Naive thymus-derived CD8-positive, alpha-beta T cell (primary cell): ENCODE results near the gene PLEKHF1. TPM values are rescaled to one million over a fixed set of nuclear protein-coding genes. Genes with fewer than 3 reads are reported as not detected.

Experiments
- ATAC-seq, 2 donors: fragments of 150-1000 bp; cut with Tn5 transposase in 1 of 2; sonication (Bioruptor Pico), chemical (Tn5 transposase) in 1 of 2; 1 replicate in 1 of 2; 2 replicates in 1 of 2; pipeline ENCODE4 v1.10.0; 2021; ENCODE audit warnings: mild to moderate bottlenecking in 2 of 2, moderate library complexity in 2 of 2
- POLR2A ChIA-PET: fragments of 350-600 bp; sonication (Branson Sonifier 250); formaldehyde crosslinking; loops from one replicate; lab custom pipeline; 2021; ENCODE audit warnings: antibody characterized with exemption; lab: Charles Lee
- DNase-seq, 10 donors: peaks; one replicate each; pipeline versions ENCODE4 v3.0.0 to v3.0.0-alpha.2; 2020 to 2022
- H3K27ac Mint-ChIP-seq, 10 donors: one replicate each; pipeline ENCODE4 v1.8.0; 2020 to 2022; ENCODE audit warnings: mild to moderate bottlenecking in 10 of 10, mixed read lengths in 10 of 10, moderate library complexity in 4 of 10, inconsistent platforms in 1 of 10
- H3K27me3 Mint-ChIP-seq, 5 donors: one replicate each; pipeline ENCODE4 v1.8.0; 2021 to 2022; ENCODE audit warnings: mixed read lengths in 5 of 5
- H3K36me3 Mint-ChIP-seq, 3 donors: one replicate each; pipeline ENCODE4 v1.8.0; 2020 to 2022; ENCODE audit warnings: mixed read lengths in 3 of 3, mild to moderate bottlenecking in 2 of 3, inconsistent platforms in 1 of 3
- H3K4me1 Mint-ChIP-seq, 4 donors: one replicate each; pipeline ENCODE4 v1.8.0; 2021 to 2022; ENCODE audit warnings: mixed read lengths in 4 of 4
- H3K4me3 Mint-ChIP-seq, 10 donors: one replicate each; pipeline ENCODE4 v1.8.0; 2020 to 2022; ENCODE audit warnings: mild to moderate bottlenecking in 10 of 10, mixed read lengths in 10 of 10, moderate library complexity in 6 of 10, inconsistent platforms in 1 of 10
- H3K9me3 Mint-ChIP-seq, 9 donors: one replicate each; pipeline ENCODE4 v1.8.0; 2020 to 2022; ENCODE audit warnings: mixed read lengths in 9 of 9, mild to moderate bottlenecking in 3 of 9, inconsistent platforms in 1 of 9, moderate library complexity in 1 of 9
- polyA plus RNA-seq, 3 donors: library from polyadenylated mRNA; unstranded; fragments of 300-500 nt; fragmentation: Illumina TruSeq; gene quantifications; one replicate each; pipeline ENCODE4 v1.2.3, GENCODE V29; 2021
- total RNA-seq, 8 experiments: library from RNA in 2 of 8; stranded (reverse) in 2 of 8; gene quantifications; one replicate each; pipeline ENCODE4 v1.2.3 and lab custom pipeline; 2021 to 2026

The PLEKHF1 gene
- total and polyA plus RNA-seq, 5 experiments from 2014 or later: 3.8 to 19.8 (median 18.0) TPM

GRCh38 chr19:29682236-29682895, 17.1 kb downstream of the PLEKHF1 start:
- Mint-ChIP-seq H3K27ac (peak overlapping the region in 2 of 10 donors; percentile 18 to 57), H3K9me3 (no peaks in the 10 kb centered on the region), H3K4me3 (peak overlapping the region in 2 of 10 donors; percentile 7 to 74), H3K36me3 (no peaks in the 10 kb centered on the region), H3K4me1 (peaks cover 32 to 73% (median 61%) of the 10 kb centered on the region in 4 donors), H3K27me3 (no peaks in the 10 kb centered on the region)
- no peak for DNase-seq
- POLR2A ChIA-PET: interaction anchor here (0.6 to 12.5 kb wide), 6 partner anchors 10 to 76 kb away, joined by 3 to 154 read pairs (median 30); partner anchors contain the start of genes C19orf12, PLEKHF1 and POP4
- ATAC-seq: no peak

DNA sequence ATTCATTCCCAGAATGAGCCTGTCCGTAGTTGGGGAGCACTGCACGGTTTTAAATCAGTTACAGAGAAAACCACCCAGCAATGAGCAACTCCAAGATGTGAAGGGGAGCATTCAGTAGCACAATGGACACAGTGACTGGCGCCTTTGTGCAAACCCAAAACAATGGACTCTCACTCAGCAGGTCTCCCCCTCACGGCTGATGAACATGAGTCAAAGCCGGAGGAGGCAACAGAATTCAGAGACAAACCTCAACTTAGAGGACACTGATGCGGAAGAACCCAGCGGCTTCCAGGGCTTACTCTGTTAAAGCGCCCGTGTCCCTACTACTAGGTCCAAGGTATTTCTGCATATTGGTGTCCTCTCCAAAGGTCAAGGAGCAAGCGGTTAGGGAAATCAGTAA, 17.7 kb downstream of the PLEKHF1 start:
- DNase-seq: no peak
- Mint-ChIP-seq H3K9me3 (no peaks in the 10 kb centered on the region), H3K27me3 (no peaks in the 10 kb centered on the region), H3K4me3 (no peak overlapping the region), H3K27ac (peak overlapping the region in 2 of 10 donors; percentile 19 to 67), H3K4me1 (peaks cover 30 to 71% (median 59%) of the 10 kb centered on the region in 4 donors), H3K36me3 (no peaks in the 10 kb centered on the region)
- POLR2A ChIA-PET: interaction anchor here (1.5 to 10.1 kb wide), 4 partner anchors 10 to 77 kb away, joined by 3 to 154 read pairs (median 30); partner anchors contain the start of genes PLEKHF1 and POP4
- no peak for ATAC-seq

DNA sequence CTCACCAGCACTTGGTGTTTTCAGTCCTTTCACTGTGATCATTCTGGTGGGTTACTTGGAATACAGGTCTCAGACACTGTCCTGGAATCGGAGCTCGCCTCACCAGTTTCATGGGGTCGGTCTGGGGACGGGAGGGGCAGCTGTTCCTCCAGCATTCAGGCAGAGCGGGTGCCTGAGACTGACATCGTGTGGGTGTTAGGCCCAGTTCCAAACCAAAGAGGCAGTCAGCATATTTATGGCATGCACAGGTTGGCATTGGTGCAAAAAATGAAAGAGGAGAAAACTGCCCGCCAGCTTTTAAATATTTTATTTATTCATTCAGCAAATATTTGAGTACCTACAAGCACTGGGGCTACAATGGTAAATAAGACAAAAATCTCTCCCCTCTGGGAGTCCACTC, 20.1 kb downstream of the PLEKHF1 start:
- no peaks in the 10 kb centered on the region for H3K27me3 Mint-ChIP-seq
- peaks cover 0 to 5% (median 0%) of the 10 kb centered on the region in 3 donors for H3K36me3 Mint-ChIP-seq
- POLR2A ChIA-PET: interaction anchor here (0.8 to 10.1 kb wide), 4 partner anchors 10 to 28 kb away, joined by 3 to 154 read pairs (median 5); partner anchors contain the start of gene PLEKHF1
- peak overlapping the region in 2 of 10 donors; percentile 51 to 70 for H3K27ac Mint-ChIP-seq
- no peaks in the 10 kb centered on the region for H3K9me3 Mint-ChIP-seq
- H3K4me3 Mint-ChIP-seq: peak overlapping the region in 1 of 10 donors; percentile 31
- ATAC-seq (no peak), DNase-seq (no peak)
- H3K4me1 Mint-ChIP-seq: peaks cover 28 to 55% (median 47%) of the 10 kb centered on the region in 4 donors

DNA sequence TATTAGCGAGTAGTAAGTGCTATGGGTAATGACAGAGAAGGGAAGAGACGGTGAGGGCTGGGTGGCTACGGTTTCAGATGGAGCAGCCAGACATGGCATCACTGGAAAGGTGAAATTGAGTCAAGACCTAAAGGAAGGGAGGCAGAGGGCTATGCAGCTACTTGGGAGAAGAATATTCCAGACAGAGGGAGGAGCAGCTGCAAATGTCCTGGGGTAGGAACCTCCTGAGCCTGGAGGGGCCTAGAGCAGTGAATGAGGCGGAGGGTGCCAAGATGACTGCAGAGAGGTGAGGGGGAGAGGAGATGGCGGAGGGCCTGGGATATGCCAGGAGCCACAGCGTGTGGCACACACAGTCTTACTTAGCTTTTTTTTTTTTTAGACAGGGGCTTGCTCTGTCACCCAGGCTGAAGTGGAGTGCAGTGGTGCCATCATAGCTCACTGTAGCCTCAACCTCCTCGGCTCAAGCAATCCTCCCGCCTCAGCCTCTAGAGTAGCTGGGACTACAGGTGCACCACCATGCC, 21.1 kb downstream of the PLEKHF1 start:
- DNase-seq (no peak), ATAC-seq (no peak)
- H3K4me1 Mint-ChIP-seq: peaks cover 24 to 55% (median 43%) of the 10 kb centered on the region in 4 donors
- no peaks in the 10 kb centered on the region for H3K27me3 Mint-ChIP-seq
- H3K27ac Mint-ChIP-seq: peak overlapping the region in 2 of 10 donors; percentile 40 to 87
- POLR2A ChIA-PET: interaction anchor here (0.5 to 1.9 kb wide), 4 partner anchors 20 to 182 kb away, joined by 3 to 6 read pairs (median 4); no protein-coding TSS in a partner anchor
- peaks cover 0 to 5% (median 0%) of the 10 kb centered on the region in 3 donors for H3K36me3 Mint-ChIP-seq
- no peaks in the 10 kb centered on the region for H3K9me3 Mint-ChIP-seq
- no peak overlapping the region for H3K4me3 Mint-ChIP-seq

- Mint-ChIP-seq H3K36me3 (peaks cover 0 to 5% (median 0%) of the 10 kb centered on the region in 3 donors), H3K4me3 (no peak overlapping the region), H3K4me1 (peaks cover 20 to 45% (median 36%) of the 10 kb centered on the region in 4 donors), H3K27ac (peak overlapping the region in 2 of 10 donors; percentile 15 to 47), H3K9me3 (no peaks in the 10 kb centered on the region), H3K27me3 (no peaks in the 10 kb centered on the region)
- DNase-seq: no peak
- ATAC-seq: no peak
- POLR2A ChIA-PET: interaction anchor here (0.7 kb wide), 1 partner anchor 21 kb away, joined by 3 read pairs; no protein-coding TSS in a partner anchor
These were observed 22.1 kb downstream of the PLEKHF1 start for GRCh38 chr19:29687244-29687896.

DNA sequence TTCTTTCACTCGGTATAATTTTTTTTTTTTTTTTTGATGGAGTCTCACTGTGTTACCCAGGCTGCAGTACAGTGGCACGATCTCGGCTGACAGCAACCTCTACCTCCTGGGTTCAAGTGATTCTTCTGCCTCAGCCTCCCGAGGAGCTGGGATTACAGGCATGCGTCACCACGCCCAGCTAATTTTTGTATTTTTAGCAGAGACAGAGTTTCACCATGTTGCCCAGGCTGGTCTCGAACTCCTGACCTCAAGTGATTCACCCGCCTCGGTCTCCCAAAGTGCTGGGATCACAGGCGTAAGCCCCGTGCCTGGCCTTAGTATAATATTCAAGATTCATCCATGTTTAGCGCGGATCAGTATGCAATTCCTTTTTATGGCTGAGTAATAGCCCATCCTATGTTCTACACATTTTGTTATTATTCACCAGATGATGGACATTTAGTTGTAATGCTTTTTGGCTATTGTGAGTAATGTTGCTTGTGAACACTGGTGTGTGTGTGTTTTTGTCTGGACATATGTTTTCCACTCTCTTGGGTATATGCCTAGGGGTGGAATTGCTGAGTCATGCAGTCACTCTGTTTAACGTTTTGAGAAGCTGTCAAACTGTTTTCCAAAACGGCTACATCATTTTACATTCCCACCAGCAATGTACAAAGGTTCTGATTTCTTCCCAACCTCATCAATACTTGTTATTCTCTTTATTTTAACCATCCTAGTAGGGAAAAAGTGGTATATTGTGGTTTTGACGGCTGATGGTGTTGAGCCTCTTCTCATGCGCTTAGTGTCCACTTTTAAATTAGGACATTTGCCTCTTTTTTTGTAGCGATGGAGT, 22.9 kb downstream of the PLEKHF1 start:
- H3K36me3 Mint-ChIP-seq: peaks cover 0 to 5% (median 0%) of the 10 kb centered on the region in 3 donors
- H3K27me3 Mint-ChIP-seq: no peaks in the 10 kb centered on the region
- no peak for DNase-seq
- POLR2A ChIA-PET: no interaction called here
- peaks cover 20 to 38% (median 29%) of the 10 kb centered on the region in 4 donors for H3K4me1 Mint-ChIP-seq
- H3K27ac Mint-ChIP-seq: no peak overlapping the region
- H3K9me3 Mint-ChIP-seq: no peaks in the 10 kb centered on the region
- H3K4me3 Mint-ChIP-seq: no peak overlapping the region
- ATAC-seq: no peak

GRCh38 chr19:29690842-29691241, 25.6 kb downstream of the PLEKHF1 start:
- H3K27ac Mint-ChIP-seq: peak overlapping the region in 4 of 10 donors; percentile 45 to 76 (median 58)
- POLR2A ChIA-PET: interaction anchor here (0.7 to 6.9 kb wide), 9 partner anchors 10 to 272 kb away, joined by 3 to 96 read pairs (median 8); partner anchors contain the start of genes C19orf12, PLEKHF1 and POP4
- H3K4me1 Mint-ChIP-seq: peaks cover 22 to 39% (median 35%) of the 10 kb centered on the region in 4 donors
- ATAC-seq (peak; percentile 61 to 71), DNase-seq (peak in 8 of 10 donors; percentile 35 to 79 (median 63))
- peaks cover 0 to 5% (median 0%) of the 10 kb centered on the region in 3 donors for H3K36me3 Mint-ChIP-seq
- H3K4me3 Mint-ChIP-seq: peak overlapping the region in 1 of 10 donors; percentile 10
- H3K9me3 Mint-ChIP-seq: no peaks in the 10 kb centered on the region
- no peaks in the 10 kb centered on the region for H3K27me3 Mint-ChIP-seq

DNA sequence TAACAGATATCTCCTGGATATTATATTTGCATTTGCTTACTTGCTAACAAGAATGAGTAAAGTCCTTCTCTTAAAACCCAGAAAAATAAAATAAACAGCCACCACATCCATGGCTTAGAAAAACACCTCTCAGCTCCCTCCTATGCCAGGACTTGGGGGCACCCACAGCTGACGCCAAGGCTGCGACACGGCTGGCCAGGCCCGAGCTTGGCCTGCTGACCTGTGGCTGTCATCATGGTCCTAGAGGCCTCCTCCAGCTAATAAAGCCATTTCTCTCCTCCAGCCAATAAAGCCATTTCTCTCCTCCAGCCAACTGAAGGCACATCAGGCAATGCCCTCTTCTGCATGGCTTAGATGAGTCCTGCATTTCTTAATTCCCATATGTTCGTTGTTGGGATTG, 28.9 kb downstream of the PLEKHF1 start:
- Mint-ChIP-seq H3K27ac (peak overlapping the region in 4 of 10 donors; percentile 4 to 92 (median 87)), H3K27me3 (no peaks in the 10 kb centered on the region)
- POLR2A ChIA-PET: interaction anchor here (0.6 to 6.9 kb wide), 8 partner anchors 12 to 88 kb away, joined by 3 to 96 read pairs (median 4); partner anchors contain the start of genes C19orf12 and POP4

DNA sequence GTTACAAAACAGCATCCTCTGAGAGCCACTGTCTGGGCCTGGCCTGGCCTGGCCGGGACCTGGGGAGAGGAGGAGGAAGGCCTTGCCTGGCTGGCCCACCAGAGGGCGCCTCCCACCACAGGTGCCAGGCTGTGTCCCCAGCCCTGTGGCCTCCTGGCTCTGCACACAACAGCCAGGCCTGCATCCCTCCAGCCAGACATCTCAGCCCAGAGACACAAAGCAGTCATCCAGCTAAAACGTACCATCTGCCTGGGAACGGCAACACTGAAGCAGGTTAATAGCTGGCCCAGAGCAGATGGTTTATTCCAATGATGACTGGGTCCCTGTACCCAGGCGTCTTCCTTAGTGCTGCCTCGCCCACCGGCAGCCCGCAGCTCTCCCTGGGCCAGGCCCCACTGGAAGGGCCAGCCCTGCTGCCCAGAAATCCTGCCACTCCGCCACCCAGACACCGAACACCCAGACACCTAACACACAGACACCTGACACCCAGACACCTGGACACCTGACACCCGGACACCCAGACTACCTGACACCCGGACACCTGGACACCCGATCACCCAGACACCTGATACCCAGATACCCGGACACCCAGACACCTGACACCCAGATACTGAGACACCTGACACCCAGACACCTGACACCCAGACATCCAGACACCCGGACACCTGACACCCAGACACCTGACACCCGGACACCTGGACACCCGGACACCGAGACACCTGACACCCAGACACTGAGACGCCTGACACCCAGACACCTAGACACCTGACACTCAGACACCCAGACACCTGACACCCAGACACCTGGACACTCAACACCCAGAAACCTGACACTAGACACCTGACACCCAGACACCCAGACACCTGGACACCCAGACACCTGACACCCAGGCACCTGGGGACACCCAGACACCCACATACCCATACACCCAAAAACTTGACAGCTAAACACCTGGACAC, 29.7 kb downstream of the PLEKHF1 start:
- POLR2A ChIA-PET: interaction anchor here (0.6 to 6.9 kb wide), 8 partner anchors 12 to 88 kb away, joined by 3 to 96 read pairs (median 4); partner anchors contain the start of genes C19orf12 and POP4
- H3K4me3 Mint-ChIP-seq: peak overlapping the region in 1 of 10 donors; percentile 24

More for the DNA sequence above, 28.9 kb downstream of the PLEKHF1 start:
- Mint-ChIP-seq H3K4me1 (peaks cover 23 to 45% (median 34%) of the 10 kb centered on the region in 4 donors), H3K36me3 (peaks cover 0 to 5% (median 0%) of the 10 kb centered on the region in 3 donors), H3K4me3 (no peak overlapping the region), H3K9me3 (no peaks in the 10 kb centered on the region)
- ATAC-seq (no peak), DNase-seq (no peak)

GRCh38 chr19:29695765-29696564, 30.7 kb downstream of the PLEKHF1 start:
- DNase-seq (no peak), ATAC-seq (no peak)
- POLR2A ChIA-PET: interaction anchor here (0.8 to 6.9 kb wide), 3 partner anchors 16 to 20 kb away, joined by 3 to 96 read pairs (median 4); partner anchors contain the start of gene C19orf12
- Mint-ChIP-seq H3K4me1 (peaks cover 16 to 40% (median 27%) of the 10 kb centered on the region in 4 donors), H3K9me3 (no peaks in the 10 kb centered on the region), H3K27me3 (no peaks in the 10 kb centered on the region), H3K36me3 (no peaks in the 10 kb centered on the region), H3K4me3 (no peak overlapping the region), H3K27ac (peak overlapping the region in 9 of 10 donors; percentile 14 to 92 (median 58))

More for the DNA sequence above, 29.7 kb downstream of the PLEKHF1 start:
- Mint-ChIP-seq H3K9me3 (no peaks in the 10 kb centered on the region), H3K27ac (peak overlapping the region in 9 of 10 donors; percentile 4 to 92 (median 83)), H3K4me1 (peaks cover 19 to 40% (median 29%) of the 10 kb centered on the region in 4 donors), H3K36me3 (no peaks in the 10 kb centered on the region), H3K27me3 (no peaks in the 10 kb centered on the region)
- DNase-seq (peak; percentile 67 to 88 (median 82)), ATAC-seq (peak; percentile 99)
